Mammary epithelial cell (primary cell): ENCODE data around the gene TMEM120A.

Source experiments
- CTCF ChIP-seq, 2 donors: IDR thresholded peaks in 1 of 2; conservative IDR thresholded peaks in 1 of 2; 2 replicates each; pipeline ENCODE4 v1.5.1; 2011 to 2012; ENCODE audit warnings: inconsistent platforms in 2 of 2, low read length in 2 of 2, mild to moderate bottlenecking in 2 of 2, control low read depth in 1 of 2, low read depth in 1 of 2; ENCODE audit not compliant: insufficient read depth in 1 of 2; ENCODE audit errors: extremely low read depth in 1 of 2
- EZH2 ChIP-seq: IDR thresholded peaks from 2 replicates; pipeline ENCODE4 v1.6.1; 2012; ENCODE audit warnings: low read length, inconsistent platforms, borderline replicate concordance

DNA sequence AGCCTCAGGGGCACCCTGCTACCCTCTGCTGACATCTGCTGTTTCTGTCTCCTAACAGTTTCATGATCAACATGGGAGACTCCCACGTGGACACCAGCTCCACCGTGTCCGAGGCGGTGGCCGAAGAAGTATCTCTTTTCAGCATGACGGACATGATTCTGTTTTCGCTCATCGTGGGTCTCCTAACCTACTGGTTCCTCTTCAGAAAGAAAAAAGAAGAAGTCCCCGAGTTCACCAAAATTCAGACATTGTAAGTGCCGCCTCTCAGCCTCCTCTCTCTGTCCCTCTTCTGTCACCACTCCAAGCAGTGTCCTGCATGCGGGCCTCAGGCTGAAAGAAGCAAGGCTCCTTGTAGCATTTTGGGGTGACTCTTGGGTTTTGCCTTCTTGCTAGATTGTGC is 40.5 kb downstream of the TMEM120A start:
- TF ChIP-seq CTCF (conservative IDR thresholded peaks at IDR 0.05 in 1 of 2, IDR thresholded peaks at IDR 0.05 in 1 of 2; ENCODE audit: extremely low read depth in 1 of 2, insufficient read depth in 1 of 2, low read depth in 1 of 2, low read length in 2 of 2) (no peak), EZH2 (no peak)
